HG03378 (cell line): ENCODE measurements around the gene VWCE.

Experiments
- ATAC-seq: cut with Tn5 transposase; IDR thresholded peaks from one replicate; pipeline ENCODE4 v1.9.1; 2021; ENCODE audit warnings: mild to moderate bottlenecking, moderate library complexity; ENCODE audit not compliant: unreplicated experiment

VWCE gene

GRCh38 chr11:61294717-61295595 is at the start of gene VWCE:
Gene VWCE (minus strand): TSS chr11:61295316. CDS start chr11:61295037, 279 bp downstream.
- peak; percentile 46 for ATAC-seq

- no peak for ATAC-seq
Measured at GRCh38 chr11:61343792-61344745, 49.0 kb upstream of the VWCE start.

DNA sequence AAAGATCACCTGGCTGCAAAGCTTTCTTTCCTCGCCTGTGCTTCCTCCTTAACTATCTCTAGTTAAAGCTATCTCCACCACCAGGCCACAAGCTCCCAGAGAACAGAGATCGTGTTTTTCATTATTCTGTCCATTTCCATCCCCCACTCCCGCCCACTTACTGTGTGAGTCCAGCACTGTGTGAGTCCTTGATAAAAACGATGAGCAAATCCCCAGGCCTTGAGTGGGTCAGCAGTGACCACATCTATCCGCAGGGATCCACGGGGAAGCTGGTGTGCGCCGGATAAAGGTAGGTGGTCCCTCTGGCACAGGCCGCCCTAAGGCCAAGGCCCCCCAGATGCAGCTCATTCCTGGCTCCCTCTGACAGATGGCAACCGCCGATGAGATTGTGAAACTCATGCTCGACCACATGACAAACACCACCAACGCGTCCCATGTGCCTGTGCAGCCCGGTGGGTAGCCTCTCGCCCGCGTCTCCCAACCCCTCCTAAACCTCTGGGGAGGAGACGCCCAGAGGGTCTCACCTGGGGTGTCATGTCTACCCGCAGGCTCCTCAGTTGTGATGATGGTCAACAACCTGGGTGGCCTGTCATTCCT is 47.2 kb upstream of the VWCE start:
- ATAC-seq, result no peak

- ATAC-seq, result no peak
Measured at GRCh38 chr11:61341706-61342105, 46.6 kb upstream of the VWCE start.

- no peak for ATAC-seq
Measured at GRCh38 chr11:61340979-61341378, 45.9 kb upstream of the VWCE start.

- ATAC-seq, result no peak
Measured at GRCh38 chr11:61339490-61339878, 44.4 kb upstream of the VWCE start.

- no peak for ATAC-seq
Measured at GRCh38 chr11:61338783-61339489, 43.8 kb upstream of the VWCE start.

DNA sequence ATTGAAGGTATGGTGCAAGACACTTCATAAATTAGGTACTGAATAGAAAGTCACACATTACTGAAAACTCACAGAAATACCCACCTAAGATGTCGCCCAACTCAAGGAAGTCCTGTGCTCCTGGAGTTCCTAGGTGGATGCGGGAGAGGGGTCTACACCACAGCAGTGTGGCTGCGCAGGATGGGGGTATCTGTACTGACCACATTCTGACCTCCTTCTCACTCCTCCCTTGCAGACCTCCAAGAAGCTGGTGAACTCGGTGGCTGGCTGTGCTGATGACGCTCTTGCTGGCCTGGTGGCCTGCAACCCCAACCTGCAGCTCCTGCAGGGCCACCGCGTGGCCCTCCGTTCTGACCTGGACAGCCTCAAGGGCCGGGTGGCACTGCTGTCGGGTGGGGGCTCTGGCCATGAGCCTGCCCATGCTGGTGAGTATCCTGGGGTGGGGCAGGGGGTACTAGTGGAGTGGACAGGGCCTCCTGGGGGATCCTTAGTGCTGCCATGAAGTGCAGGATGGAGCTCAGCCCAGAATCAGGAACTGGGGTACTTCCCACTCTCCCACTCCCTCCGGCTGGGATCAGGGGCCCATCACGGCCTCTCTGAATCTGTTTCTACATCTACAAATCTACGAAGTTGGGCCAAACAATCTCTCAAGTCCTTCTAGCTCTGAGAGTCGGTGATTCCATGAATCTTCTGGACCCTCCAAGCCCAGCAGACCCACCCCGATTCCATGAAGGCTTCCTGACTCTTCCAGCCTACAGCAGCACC is 42.8 kb upstream of the VWCE start:
- ATAC-seq, result no peak

DNA sequence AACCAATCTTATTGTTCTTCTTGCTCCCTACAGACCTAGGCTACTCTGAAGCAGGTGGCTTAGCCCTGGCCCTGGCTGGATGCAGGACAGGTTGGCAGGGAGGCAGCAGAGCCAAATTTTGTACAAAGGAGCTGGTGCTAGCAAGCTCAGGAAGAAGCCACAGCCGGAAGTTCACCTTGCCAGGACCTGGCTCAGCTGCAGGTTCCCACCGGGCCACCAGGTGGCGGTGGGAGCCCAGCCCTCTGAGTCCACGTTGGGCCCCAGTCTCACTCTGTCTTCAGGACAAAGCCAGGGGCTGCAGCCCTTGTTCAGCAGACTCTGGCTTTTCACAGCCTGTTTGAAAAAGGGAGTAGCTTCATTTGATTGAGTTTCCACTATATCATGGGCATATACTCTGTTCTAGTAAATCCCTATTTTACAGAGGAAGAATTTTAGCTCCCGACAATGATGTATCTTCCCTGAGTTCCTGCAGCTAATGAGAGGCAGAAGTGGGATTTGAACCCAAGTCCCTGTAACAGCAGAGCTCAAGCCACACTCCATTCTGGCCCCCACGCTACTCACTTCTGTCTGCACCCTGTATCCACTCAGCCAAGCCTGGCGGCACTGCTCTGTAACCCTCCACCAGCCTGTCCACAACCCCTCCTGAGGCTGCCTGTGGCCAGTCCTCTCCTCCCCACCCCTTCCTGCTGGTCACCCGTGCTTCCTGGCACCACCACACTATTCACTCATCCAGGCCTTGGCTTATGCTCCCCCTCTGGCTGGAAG is 41.2 kb upstream of the VWCE start:
- no peak for ATAC-seq

DNA sequence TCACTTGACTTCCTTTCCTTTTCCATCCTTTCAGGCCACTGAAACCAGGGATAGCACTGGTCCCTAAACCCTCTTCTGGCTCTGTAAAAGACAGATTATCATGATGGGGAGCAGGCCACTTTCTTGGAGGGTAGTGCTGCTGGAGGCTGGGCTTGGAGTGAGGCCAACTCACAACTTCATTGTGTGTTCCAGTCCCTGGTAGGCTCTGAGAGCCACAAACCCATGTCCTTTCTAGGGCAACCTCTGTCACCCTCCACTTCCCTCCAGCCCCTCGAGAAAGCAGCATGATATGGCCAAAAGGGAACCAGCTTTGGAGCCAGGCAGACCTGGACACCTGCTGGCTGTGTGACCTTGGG is 40.2 kb upstream of the VWCE start:
- ATAC-seq, result no peak

GRCh38 chr11:61334434-61335354 is 39.6 kb upstream of the VWCE start:
- no peak for ATAC-seq

DNA sequence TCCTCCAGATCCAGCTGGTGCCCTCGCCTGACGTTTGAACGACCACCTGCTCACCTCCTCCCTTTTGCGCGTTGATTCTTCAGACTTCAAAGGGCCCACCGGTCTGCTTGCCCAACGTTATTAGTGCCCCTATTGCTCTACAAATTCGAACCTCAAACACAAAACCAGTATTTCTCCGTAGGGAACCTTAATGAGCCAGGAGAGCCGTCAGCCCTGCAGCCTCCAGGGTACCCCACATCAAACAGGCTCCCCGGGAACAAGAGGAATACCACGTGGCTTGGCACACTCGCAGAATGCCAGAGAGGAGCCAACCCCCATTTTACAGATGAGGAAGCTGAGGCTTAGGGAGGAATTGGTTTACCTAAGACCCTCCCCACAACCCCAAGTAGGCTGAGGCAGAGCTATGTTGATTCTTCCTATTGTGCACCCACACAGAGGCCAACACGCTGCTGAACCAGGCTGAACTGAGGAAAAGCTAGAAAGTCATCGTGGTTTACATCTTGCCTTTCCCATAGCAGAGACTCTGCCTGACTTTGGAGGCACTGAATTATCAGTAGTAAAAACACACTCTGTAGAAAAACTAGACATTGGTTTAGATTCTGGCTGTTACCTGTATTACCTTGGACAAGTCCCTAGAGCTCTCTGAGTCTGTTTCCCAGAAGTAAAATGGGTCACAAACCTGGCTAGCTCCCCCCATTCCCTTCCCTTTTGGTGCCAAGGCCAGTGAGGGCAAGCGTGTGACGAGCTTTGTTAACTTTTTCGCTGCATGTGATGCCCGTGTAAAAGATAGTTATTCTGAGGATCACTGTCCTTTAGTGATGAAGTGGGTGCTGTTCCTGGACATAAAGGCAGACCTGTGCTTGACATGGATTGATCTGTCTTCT is 38.7 kb upstream of the VWCE start:
- ATAC-seq, result peak; percentile 2

GRCh38 chr11:61332797-61333549 is 37.9 kb upstream of the VWCE start, which contains the start of the genes DDB1 and TKFC:
Gene DDB1 (minus strand): TSS chr11:61333105. CDS start chr11:61332968, 137 bp downstream.
Gene TKFC (plus strand): TSS chr11:61333228. CDS start chr11:61334729, 1,501 bp downstream.
- ATAC-seq, result peak; percentile 58

DNA sequence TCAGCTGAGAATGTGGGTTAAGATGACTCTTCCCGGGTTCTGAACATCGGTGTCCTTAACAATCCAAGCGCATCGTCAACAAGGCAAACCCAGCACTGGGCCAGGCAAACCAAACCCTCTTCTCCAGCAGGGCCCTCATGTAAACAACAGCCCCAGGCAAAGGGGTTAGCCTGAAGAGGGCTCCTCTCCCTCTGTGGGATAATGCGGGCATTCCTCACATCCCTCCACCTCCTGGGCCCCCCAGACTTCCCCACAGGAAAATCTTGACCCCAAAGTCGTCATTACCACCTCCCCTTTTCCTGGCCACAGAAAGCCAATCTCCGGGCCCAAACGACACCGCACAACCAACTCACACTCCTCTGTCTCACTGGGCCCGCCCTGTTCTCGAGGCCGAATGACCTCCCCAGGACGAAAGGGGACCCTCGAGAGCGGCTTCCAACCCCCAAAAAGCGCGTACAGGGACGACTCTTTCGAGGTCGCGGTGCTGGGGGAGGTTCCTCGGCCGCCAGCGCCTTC is 37.2 kb upstream of the VWCE start:
- ATAC-seq, result no peak

DNA sequence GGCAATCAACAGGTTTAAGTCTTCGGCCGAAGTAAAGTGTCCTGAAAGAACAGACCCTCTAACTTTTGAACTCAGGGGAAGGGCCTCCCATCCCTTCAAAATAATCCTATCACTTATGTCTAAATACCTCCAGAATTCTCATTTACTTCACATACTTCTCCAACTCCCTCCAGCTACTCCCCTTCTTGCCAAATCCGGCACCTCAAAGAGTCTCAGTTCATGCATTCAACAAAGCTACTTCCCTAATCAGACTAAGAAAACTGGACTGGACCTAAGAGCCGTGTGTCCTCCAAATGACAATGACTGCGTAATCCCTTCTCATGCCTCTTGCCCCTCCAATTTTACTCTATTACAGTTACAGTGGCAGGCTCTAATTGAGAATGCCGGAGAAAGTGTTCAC is 36.5 kb upstream of the VWCE start:
- no peak for ATAC-seq

DNA sequence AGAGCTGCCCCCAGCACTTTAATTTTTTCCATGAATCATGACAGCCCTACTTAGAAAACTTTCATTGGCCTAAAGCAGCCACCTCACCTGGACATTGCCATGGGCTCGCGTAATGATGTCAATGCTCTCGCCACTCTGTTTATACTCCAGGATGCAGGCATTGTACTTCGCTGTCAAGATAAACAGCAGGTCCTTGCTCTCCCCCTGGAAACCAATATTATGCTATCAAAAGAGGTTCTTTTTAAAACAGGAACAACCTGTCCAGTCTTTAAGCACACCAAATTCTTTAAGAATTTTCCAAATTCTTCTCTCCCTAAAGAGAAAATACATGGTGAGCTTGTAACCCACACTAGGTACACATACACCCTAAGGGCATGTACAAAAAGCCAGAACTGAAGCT is 34.8 kb upstream of the VWCE start:
- ATAC-seq, result no peak
